ENCODE results near the gene EMC1.
"Not testable (repeated sequence)": the region's sequence is repeated elsewhere in the genome, so short reads cannot be mapped to it uniquely, and the experiment has no call there.

Gene EMC1

DNA sequence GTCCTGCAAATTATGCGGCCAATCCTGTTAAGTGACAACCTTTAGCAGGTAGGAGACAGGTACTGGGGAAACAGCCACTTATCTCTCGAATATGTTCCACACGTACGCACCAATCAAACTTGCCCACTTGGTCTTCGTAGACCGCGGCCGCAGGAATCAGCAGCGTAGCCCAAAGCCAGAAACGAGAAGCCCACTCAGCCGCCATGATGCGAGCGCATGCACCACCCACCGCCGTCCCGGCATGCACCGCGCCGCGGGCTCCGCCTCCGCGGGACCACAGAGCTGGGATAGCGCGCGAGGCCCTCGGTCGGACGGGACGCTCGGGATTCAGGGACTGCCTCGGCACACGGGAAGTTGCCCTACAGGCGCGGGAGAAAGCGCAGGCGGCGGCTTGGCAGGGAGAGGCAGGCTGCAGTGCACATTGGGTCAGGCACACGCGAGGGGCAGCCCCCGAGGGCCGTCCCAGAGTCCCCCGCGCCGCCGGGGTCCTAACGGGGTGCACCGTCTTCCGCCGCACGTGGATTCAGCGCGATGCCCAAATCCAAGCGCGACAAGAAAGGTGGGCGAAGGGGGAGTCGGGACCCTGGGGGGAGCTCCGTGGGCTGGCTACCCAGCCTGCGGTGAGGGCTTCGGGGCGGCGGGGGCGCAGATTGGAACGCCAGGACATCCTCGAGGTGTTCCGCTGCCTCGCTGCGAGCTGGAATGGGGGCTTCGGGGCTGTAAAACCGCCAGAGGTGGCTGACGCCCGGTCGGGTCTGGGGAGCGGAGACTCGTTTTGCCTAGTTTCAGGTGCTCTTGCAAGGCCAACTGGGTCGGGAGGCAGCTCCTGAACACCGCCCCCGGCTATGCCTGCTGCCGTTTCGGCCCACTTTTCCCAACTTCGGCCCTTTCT lies at the start of gene EMC1, which contains the start of gene MRTO4:
EMC1 (minus strand) TSS at position 220 of the 892 bp plus-strand sequence; CDS start at position 205, 15 bp downstream.
MRTO4 (plus strand) TSS at position 501 of the 892 bp plus-strand sequence; CDS start at position 532, 31 bp downstream.
- DNase-seq (ENCODE audit: low read depth) = peak; percentile 58

DNA sequence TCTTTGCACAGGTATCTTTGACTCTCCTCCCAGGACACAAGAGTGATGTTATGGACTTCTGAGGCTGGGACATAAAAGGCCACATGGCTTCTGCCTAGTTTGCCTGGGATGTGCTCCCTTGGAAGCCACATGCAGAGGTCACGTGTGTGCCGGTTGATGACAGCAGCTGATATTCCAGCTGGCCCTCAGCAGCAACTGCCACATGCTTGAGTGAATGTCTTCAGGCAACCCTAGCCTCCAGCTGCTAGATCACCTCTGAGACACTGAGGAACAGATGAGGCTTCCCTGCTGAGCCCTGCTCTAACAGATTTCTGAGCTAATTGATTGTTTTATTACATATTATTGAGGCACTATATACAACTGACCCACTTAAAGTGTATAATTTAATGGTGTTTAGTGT lies 48.9 kb upstream of the EMC1 start:
- DNase-seq (ENCODE audit: low read depth) = no peak

DNA sequence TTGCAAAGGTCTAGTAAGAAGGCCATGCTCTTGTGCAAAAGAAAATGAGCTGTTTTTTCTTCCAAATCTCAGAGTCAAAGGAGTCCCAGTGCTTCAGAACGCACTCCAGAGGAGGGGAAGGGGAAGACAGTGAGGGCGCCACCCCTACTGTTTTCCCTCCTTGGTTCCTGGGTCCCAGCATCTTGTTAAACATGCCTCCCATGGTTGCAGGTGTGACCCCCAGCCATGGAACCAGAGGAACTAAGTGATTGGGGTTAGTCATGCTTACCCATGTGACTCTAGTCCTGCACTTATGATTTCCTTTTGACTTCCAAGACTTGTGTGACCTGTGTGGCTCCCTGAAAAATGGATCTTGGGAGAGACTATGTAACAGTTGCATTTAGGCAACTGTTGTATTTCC lies 43.3 kb upstream of the EMC1 start:
- DNase-seq (ENCODE audit: low read depth) = no peak

DNA sequence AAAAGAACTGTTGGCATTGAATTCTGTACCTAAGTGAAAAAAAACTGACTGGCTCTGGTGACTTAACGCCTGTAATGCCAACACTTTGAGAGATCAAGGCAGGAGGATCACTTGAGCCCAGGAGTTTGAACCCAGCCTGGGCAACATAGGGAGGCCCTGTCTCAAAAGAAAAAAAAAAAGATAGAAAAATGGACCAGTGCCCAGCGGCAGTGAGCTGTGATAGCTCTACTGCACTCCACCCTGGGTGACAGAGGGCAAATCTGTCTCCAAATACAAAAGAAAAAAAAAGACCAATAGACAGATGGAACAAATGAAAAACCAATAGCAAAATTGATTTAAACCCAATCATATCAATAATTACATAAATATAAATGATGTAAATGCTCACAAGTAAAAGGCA lies 37.9 kb upstream of the EMC1 start:
- no peak for DNase-seq (ENCODE audit: low read depth)

DNA sequence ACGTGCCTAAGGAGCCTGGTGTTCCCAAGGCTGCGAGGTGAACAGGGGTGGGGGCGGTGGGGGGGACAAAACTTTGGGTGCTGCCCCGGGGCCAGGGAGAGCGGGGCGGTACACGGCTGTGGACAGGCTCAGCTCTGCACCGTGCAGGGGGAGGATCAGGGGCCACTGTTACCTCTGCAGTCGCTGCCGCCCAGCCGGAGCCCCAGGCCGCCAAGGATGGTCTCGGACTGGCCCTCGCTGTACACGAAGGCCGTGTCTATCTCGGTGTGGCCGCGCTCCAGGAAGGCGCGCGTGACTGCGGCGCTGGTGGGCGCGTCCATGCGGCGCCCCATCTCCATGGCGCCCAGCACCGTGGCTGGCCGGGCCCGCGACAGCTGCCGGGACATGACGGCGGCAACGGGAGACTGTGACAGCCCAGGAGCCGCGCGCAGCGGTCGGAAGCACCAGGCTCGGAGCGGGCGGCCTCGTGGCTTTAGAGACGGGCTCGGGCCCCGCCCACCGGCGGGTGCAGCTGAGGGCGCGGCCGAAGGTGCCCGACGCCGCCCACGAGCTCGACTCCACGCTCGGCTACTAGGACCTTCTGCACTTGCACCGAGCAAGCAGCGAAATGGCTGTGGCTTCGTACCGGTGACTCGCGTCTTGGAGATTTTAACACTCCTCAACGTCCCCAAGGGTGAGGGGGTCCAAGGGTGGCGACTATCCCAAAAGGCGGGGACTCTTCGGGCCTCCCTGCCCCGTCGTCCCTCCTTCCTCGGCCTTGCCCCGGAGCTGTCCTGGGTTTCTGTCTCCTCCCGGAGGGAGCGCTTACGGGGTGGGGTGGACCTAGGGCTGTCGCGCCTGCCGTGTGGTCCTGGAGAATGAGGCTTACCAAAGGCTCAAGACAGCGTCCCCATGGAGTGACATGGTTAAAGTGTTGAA lies 37.3 kb upstream of the EMC1 start, which contains the start of gene AKR7A3:
AKR7A3 (minus strand) TSS at position 447 of the 918 bp plus-strand sequence; CDS start at position 386, 61 bp downstream.
- not testable (repeated sequence) for DNase-seq (ENCODE audit: low read depth)

DNA sequence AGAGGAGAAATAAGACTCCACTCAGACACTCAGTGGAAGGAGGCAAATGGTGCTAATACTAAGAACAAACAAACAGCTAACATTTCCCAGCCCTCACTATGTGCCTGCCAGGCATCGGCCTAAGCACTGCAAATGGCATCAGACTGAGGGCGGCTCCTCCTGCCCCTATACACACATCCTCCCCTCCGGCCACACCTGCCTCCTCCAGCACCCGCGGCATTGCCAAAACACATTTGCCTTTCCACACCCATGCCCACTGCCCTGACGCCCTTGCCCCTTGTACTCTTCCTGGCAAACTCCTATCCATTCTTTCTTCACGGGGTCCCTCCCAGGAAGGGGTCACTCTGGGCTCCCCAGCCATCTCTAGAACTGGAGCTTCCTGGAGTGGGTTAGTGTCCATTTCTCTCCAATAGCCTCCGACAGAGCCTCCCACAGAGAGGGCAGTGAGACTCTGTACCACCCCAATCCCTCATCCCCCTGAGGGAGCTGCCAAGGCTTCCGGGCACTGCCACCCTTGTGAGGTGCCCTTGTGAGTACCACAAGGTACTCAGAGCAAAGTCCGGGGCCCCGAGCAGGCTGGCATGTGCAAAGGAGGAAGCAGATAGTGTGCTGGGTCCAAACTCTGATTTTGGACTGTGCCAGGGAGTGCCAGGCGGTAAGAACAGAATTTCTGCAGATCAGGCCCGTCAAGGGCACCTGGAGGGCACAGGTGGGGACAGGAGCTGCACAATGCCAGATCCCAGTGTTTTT lies 36.3 kb upstream of the EMC1 start:
- no peak for DNase-seq (ENCODE audit: low read depth)

DNA sequence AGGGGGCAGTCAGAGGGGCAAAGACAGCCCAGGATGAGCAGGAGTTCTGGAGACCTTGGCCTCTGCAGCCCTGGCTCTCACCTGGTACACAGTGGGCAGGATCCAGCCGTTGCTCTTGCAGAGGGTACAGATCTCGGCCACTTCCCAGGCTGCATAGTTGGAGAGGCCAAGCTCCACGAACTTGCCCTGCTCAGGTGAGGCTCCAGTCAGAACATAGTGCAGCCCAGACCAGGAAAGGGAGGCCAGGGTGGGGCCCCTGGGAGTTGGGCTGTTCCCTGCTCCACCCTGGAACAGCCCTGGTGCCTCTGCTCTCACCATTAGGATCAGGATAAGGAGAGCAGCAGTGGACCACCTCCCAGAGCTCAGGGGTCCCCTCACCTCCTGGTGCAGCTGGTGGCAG lies 34.5 kb upstream of the EMC1 start:
- DNase-seq (ENCODE audit: low read depth) = not testable (repeated sequence)

DNA sequence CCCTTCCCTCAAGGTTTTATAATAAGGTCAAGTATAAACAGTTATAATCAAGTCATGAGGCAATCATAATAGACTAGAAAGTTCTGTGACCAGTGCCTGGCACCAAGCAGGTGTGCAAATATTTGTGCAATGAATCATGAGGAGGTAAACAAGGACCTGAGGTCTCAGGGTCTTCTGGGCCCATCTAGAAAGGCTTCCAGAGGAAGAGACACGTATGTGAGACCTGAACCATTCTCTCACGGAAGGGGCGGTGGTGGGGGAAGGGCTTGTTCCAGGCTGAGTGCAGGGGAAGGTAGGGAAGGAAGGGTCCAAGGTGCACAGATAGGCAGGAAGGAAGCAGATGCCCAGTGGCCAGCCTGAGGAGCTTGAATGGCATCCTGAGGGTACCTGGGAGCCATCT lies 34.0 kb upstream of the EMC1 start:
- DNase-seq (ENCODE audit: low read depth) = not testable (repeated sequence)

DNA sequence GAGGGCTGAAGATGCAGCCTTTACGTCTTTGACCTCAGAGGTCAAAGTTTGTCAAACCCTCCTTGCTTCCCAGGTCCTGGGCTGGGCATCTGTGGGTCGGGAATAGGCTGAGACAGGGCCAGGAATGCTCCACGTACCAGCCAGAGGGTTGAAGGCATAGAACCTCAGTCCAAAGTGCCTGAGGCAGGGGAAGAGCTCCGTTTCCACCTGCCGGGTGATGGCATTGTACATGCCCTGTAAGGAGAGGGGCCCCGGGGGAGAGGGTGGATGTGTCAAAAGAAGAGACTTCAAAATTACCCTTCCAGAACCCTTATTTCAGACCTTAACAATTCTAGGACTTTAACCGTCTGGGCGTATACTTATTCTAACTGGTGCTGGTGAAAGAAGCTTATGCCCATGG lies 33.6 kb upstream of the EMC1 start:
- DNase-seq (ENCODE audit: low read depth) = no peak

DNA sequence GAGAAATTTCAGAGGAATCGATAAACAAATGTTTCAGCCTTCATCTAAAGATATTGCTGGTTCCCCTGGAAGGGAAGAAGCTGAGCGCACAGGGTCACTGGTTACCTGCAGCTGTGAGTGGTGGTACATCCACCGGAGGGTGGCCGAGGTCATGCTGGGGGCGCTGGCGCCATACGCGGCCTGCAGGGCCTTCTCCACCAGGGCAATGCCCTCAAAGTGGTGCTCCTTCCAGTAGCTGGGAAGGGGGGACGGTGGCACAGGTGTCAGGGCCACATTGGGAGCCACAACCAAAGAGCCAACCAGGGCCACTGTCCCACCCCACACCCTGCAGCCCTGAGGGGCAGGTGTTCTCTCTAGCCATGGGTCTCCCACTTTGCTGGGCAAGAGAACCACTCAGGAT lies 32.6 kb upstream of the EMC1 start:
- no peak for DNase-seq (ENCODE audit: low read depth)

DNA sequence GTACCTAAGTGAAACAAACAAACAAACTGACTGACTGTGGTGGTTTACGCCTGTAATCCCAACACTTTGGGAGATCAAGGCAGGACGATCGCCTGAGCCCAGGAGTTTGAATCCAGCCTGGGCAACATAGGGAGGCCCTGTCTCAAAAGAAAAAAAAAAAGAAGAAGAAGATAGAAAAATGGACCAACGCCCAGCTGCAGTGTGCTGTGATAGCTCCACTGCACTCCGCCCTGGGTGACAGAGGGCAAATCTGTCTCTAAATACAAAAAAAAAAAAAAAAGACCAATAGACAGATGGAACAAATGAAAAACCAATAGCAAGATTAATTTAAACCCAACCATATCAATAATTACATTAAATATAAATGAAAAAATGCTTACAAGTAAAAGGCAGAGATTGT lies 23.3 kb upstream of the EMC1 start:
- no peak for DNase-seq (ENCODE audit: low read depth)

DNA sequence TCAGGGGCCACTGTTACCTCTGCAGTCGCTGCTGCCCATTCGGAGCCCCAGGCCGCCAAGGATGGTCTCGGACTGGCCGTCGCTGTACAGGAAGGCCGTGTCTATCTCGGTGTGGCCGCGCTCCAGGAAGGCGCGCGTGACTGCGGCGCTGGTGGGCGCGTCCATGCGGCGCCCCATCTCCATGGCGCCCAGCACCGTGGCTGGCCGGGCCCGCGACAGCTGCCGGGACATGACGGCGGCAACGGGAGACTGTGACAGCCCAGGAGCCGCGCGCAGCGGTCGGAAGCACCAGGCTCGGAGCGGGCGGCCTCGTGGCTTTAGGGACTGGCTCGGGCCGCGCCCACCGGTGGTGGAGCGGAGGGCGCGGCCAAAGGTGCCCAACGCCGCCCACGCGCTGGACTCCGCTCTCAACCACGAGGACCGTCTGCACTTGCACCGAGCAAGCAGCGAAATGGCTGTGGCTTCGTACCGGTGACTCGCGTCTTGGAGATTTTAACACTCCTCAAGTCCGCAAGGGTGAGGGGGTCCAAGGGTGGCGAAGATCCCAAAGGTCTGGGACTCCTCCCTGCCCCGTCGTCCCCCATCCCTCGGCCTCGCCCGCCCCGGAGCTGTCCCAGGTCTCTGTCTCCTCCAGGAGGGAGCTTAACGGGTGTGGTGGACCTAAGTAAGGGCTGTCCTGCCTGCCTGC lies 22.7 kb upstream of the EMC1 start:
- not testable (repeated sequence) for DNase-seq (ENCODE audit: low read depth)

DNA sequence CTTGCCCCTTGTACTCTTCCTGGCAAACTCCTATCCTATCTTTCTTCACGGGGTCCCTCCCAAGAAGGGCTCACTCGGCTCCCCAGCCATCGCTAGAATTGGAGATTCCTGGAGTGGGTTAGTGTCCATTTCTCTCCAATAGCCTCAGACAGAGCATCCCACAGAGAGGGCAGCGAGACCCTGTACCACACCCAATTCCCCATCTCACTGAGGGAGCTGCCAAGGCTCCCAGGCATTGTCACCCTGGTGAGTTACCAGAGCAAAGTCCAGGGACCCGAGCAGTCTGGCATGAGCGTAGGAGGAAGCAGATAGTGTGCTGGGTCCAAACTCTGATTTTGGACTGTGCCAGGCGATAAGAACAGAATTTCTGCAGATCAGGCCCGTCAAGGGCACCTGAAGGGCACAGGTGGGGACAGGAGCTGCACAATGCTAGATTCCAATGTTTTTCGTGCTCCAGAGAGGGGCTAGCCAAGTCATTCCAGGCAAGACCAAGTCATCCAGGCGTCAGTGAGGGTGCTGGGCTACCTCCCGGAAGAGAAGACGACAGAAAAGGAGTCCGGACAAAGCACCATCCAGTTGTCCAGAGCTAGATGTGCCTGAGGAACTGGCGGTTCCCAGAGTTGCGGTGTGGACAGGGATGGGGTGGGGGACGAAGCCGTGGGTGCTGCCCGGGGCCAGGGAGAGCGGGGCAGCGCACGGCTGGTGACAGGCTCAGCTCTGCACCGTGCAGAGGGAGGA lies 22.0 kb upstream of the EMC1 start:
- DNase-seq (ENCODE audit: low read depth) = no peak

DNA sequence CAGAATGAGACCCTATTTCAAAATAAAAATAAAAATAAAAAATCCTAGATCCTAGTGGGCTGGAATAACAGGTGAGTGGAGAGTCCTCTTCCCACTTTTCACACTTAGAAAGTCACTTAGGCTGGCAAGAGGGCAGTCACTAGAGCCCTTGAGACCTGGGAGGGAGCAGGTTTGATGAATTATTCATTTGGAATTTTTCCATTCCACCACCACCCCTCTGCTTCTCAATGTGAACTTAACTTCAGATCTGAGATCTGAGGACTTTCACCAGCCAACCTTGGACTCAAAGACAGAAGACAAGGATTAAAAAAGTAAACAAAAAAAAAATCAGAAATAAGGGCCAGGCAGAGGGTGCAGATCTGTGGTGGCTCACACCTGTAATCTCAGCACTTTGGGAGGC lies 20.7 kb upstream of the EMC1 start:
- no peak for DNase-seq (ENCODE audit: low read depth)

DNA sequence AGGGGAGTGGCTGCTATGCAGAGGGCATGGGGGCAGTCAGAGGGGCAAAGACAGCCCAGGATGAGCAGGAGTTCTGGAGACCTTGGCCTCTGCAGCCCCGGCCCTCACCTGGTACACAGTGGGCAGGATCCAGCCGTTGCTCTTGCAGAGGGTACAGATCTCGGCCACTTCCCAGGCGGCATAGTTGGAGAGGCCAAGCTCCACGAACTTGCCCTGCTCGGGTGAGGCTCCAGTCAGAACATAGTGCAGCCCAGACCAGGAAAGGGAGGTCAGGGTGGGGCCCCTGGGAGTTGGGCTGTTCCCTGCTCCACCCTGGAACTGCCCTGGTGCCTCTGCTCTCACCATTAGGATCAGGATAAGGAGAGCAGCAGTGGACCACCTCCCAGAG lies 19.0 kb upstream of the EMC1 start:
- DNase-seq (ENCODE audit: low read depth) = not testable (repeated sequence)

DNA sequence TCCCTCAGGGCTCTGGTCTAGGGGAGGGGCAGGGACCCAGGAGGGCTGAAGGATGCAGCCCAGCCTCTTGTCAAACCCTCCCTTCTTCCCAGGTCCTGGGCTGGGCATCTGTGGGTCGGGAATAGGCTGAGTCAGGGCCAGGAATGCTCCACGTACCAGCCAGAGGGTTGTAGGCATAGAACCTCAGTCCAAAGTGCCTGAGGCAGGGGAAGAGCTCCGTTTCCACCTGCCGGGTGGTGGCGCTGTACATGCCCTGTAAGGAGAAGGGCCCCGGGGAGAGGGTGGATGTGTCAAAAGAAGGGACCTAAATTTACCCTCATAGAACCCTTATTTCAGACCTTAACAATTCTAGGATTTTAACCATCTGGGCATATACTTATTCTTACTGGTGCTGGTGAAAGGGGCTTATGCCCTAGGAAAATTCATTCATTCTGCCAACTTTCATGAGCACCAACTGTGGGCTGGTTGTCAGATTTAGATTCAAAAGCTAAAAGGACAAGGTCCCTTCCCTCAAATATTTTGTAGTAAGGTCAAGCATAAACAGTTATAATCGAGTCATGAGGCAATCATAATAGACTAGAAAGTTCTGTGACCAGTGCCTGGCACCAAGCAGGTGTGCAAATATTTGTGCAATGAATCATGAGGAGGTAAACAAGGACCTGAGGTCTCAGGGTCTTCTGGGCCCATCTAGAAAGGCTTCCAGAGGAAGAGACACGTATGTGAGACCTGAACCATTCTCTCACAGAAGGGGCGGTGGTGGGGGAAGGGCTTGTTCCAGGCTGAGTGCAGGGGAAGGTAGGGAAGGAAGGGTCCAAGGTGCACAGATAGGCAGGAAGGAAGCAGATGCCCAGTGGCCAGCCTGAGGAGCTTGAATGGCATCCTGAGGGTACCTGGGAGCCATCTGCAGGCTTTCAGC lies 18.4 kb upstream of the EMC1 start:
- DNase-seq (ENCODE audit: low read depth) = not testable (repeated sequence)

DNA sequence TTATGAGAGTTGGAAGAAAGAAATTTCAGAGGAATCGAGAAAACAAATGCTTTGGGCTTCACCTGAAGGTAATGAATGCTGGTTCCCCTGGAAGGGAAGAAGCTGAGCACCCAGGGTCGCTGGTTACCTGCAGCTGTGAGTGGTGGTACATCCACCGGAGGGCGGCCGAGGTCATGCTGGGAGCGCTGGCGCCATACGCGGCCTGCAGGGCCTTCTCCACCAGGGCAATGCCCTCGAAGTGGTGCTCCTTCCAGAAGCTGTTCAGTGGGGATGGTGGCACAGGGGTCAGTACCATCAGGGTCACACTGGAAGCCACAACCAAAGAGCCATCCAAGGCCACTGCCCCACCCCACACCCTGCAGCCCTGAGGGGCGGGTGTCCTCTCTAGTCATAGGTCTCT lies 17.1 kb upstream of the EMC1 start:
- DNase-seq (ENCODE audit: low read depth) = no peak

DNA sequence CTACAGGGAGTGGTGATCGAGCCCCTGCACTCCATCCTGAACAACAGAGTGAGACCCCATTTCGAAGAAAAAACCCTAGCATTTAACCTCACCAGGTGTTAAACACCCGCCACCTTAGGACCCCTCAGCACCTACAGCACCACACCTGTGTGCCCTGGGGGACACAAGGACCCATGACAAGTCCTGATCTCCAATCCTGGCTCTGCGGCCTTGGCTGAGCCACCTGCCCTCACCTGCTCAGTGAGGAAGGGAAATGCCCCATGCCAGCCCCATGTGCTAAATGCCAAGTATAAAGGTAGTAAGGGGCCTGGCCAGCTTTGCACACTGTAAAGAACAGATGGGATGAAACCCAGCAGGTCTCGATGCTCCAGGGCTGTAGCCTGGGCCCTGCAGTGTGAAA lies 11.4 kb upstream of the EMC1 start:
- DNase-seq (ENCODE audit: low read depth) = no peak

DNA sequence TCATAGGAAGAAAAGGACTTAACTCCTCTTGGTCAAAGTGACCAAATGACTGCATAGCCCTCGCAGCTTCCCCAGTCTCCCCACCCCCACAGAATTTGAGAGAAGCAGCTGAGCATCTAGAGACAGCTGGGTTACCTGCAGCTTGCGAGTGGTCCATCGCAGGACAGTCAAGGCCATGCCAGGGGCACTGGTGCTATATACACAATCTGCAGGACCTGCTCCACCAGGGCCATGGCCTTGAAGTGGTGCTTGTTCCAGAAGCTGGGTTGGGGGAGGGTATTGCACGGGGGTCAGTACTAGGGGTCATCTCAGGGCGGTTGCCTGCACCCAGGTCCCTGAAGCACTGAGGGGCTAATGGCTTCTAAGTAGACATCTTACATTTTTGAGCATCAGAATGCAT lies 10.7 kb upstream of the EMC1 start:
- DNase-seq (ENCODE audit: low read depth) = no peak
